Right lobe of liver (tissue), 4 donors: Measurements from ENCODE around the gene USP16.

ENCODE experiments used
- POLR2A ChIP-seq: fragments of 450-650 bp; IDR thresholded peaks from one replicate; pipeline ENCODE4 v1.6.1; 2017; ENCODE audit warnings: antibody characterized with exemption, mild to moderate bottlenecking
- TF ChIP-seq, protein P1 (sequence below), 4 donors: fragments of 200-600 bp in 3 of 4; fragments of 450-650 bp in 1 of 4; IDR thresholded peaks; one replicate each; pipeline versions ENCODE4 v1.5.1 to v1.8.0; 2016 to 2022; ENCODE audit warnings: antibody characterized with exemption in 4 of 4, mild to moderate bottlenecking in 2 of 4
- donor health status: DM: no; HTN: no; CAD: no.
- donor health status: DM: no; HTN: no; CAD: no.
- donor health status: DM: no; HTN: yes; CAD: no.

- TF ChIP-seq, protein P1, sequence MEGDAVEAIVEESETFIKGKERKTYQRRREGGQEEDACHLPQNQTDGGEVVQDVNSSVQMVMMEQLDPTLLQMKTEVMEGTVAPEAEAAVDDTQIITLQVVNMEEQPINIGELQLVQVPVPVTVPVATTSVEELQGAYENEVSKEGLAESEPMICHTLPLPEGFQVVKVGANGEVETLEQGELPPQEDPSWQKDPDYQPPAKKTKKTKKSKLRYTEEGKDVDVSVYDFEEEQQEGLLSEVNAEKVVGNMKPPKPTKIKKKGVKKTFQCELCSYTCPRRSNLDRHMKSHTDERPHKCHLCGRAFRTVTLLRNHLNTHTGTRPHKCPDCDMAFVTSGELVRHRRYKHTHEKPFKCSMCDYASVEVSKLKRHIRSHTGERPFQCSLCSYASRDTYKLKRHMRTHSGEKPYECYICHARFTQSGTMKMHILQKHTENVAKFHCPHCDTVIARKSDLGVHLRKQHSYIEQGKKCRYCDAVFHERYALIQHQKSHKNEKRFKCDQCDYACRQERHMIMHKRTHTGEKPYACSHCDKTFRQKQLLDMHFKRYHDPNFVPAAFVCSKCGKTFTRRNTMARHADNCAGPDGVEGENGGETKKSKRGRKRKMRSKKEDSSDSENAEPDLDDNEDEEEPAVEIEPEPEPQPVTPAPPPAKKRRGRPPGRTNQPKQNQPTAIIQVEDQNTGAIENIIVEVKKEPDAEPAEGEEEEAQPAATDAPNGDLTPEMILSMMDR (IDR thresholded peaks at IDR 0.05) = no peak
- no peak for TF ChIP-seq POLR2A
These were observed 66.6 kb downstream of the USP16 start for GRCh38 chr21:29091033-29091432.
